HG02840 (cell line): ENCODE measurements around the gene MYO5B.
"Not testable (repeated sequence)": the region's sequence is repeated elsewhere in the genome, so short reads cannot be mapped to it uniquely, and the experiment has no call there.

Experiments
- ATAC-seq: cut with Tn5 transposase; IDR thresholded peaks from one replicate; pipeline ENCODE4 v1.9.1; 2021; ENCODE audit warnings: mild to moderate bottlenecking, moderate library complexity, moderate number of reproducible peaks; ENCODE audit not compliant: unreplicated experiment, low FRiP score

MYO5B gene

GRCh38 chr18:50194631-50195532, at the start of gene MYO5B:
TSS of gene MYO5B (minus strand) at chr18:50195147. CDS start at chr18:50194793, 354 bp downstream.
- ATAC-seq, result no peak

DNA sequence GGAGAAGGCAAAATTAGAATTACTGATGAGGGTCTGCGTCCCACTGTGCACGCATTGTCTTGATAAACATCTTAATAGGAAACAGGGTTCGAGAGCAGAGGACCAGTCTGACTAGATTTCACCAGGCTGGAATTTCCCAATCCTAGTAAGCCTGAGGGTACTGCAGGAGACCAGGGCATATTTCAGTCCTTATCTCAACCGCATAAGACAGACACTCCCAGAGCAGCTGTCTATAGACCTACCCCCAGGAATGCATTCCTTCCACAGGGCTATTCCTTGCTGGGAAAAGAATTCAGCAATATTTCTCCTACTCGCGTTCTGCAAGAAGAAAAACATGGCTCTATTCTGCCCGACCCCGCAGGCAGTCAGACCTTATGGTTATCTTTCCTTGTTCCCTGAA, 46.8 kb upstream of the MYO5B start:
- not testable (repeated sequence) for ATAC-seq

- ATAC-seq, result no peak
Observed at GRCh38 chr18:50240080-50240563, 45.2 kb upstream of the MYO5B start.

DNA sequence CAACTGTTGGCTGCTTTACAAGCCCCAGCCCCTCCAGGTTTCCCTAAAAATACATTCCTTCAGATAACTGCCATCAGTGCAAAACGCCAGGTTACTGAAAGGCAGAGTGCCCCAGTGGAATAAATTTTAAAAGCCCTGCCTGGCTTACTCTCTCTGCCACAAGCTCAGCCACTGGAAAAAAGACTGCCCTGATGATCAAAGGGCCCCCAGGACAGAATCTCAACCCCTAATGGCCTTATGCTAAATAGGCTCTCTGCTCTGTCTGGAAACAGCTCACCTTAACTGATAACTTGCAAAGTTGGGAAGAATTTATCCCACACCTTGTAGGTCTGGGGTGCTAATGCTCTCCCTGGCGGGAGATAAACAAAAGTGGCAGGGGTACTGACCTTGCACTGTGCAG, 37.5 kb upstream of the MYO5B start:
- ATAC-seq, result no peak

DNA sequence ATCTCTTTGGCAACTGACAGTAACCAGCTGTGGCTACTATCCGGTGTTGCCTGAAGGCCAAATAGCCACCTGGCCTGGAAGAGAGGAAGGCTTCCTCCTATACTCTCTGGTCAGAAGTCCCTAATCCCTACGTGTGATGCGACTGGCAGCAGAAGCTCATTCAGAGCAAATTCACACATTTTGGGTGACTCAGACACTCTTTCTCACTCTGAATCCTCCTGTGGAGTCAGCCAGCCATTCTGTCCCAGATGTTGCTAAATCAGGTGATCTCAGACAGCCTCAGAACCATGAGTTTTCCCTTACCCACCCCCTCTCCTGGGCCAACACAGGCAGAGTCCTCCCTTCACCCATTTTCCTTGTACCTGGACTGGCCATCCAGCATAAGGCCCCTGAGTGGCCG, 36.7 kb upstream of the MYO5B start:
- ATAC-seq, result no peak

DNA sequence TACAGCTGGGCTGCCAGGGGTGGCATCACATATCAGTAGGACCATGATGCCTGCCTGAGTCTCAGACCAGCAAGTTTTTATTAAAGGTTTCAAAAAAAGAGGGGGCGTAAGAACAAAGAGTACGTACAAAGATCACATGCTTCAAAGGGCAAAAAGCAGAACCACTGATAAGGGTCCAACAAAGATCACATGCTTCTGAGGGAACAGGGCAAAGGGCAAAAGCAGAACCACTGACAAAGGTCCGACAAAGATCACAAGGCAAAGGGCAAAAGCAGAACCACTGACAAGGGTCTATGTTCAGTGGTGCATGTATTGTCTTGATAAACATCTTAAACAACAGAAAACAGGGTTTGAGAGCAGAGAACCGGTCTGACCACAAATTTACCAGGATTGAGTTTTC, 25.3 kb upstream of the MYO5B start:
- not testable (repeated sequence) for ATAC-seq

DNA sequence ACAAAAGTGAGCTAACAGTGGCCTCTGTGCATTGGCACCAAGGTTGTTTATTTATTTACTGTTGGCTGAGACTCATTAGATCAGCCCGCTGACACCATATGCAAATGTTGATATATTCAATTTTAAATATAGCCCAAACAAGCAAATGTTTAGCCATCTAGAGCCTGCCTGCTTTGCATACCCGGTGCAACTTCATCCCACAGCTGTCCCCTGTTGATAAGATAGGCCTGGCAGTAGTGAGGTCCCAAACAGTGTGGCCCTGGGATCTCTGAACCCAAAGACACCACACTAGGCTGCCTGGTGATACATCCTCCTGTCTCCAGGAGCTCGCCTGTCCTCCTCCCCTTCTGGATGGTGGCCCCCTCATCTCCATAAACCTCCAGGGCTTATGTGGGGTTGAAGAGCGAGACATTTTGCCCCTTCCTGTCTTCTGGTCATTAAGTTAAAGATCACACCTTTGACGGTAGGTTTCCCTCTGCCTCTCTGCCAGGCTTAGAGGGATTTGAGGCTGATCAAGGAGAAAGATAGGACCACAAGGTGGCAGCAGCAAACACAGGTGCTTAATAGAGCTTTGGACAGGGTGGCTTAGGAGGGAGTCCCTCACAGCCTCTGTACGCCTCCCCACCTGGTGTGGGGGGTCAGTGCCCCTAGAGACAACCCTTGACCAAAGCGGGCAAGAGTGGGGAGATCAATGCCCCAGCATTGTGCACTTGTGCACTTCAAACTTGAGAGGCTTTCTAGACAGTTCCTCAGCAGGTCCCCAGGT, 23.7 kb upstream of the MYO5B start:
- peak; percentile 63 for ATAC-seq

- no peak for ATAC-seq
Observed at GRCh38 chr18:50209311-50209710, 14.4 kb upstream of the MYO5B start.

GRCh38 chr18:50207722-50208121, 12.8 kb upstream of the MYO5B start:
- no peak for ATAC-seq

DNA sequence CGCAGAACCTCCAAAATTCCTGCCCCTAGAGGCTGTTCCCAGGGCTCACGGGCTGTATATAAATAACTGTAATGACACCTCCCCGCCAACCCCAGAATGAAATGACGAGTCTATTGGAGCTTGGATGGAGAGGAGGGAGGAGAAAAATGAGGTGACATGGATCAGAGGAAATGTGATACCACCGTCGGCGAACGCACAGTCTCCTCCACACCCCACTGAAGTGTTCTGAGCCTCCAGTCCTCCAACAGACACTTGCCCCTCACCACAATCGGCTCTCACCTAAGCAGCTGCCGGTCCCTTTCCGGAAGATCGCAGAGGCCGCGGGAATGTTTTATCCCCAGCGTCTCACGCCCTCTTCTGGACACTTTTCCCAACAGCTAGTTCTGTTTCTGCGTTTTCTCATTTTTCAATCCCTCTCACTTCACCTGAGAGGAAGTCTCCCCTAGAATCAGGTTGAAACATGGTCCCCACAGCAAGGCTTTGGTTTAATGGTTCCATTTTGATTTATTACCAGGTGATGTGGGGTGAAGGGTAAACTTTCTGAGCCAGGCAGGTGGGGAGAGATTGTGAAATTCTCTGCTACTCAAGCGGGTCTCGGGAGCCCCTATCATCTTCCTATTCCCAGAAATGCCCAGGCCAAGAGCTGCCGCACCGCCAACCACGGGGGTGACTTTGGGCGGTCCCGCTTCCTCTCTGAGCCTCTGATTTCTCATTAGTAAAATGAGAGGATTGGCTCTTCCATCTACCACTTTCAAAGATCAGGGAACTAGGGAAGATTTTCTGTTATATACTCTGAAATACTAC, 9.1 kb upstream of the MYO5B start:
- ATAC-seq, result no peak

- ATAC-seq, result no peak
Observed at GRCh38 chr18:50201476-50202018, 6.6 kb upstream of the MYO5B start.

GRCh38 chr18:50199921-50200320, 5.0 kb upstream of the MYO5B start:
- ATAC-seq, result no peak

DNA sequence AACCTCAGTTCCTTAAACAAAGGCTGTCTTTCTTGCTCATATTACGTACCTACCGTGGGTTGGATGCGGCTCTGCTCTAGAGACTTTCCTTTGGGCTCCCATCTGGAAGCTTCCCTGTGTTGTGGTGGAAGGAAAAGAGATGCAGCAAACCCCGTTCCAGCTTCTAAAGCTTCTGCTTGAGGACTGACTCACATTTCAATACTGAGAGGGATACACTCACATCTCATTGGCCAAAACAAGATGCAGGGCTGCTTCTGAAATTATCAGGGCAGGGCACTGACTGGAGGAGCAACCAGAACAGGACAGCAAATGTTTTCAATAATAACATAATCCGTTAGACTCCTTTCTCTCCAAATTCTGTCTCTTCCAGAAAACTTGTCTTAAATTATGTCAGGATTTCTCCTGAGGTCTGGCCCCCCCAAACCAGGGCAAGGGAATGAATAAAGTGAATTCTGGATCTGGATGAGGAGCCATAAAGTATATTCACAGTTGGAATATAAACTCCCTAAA, 4.5 kb upstream of the MYO5B start:
- no peak for ATAC-seq

DNA sequence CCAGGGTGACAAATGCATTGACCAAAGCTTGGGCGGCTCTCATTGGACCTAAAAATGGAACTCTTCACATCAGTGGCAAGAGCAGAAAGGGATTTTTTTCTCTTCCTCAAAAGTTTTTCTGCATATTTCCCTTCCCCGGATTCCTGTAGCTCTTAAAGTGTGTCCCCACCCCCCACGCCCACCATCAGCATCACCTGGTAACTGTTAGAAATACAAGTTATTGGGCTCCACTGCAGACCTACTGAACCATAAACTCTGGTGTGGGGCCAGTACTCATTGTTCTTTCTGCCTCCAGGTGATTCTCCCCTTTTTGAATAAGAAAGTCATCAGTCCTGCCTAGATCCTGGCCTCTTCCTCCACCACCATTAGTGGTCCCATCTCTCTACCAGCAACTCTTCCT, 1.3 kb upstream of the MYO5B start:
- ATAC-seq, result no peak

- ATAC-seq, result no peak
Observed at GRCh38 chr18:50195689-50196088, 742 bp upstream of the MYO5B start.

DNA sequence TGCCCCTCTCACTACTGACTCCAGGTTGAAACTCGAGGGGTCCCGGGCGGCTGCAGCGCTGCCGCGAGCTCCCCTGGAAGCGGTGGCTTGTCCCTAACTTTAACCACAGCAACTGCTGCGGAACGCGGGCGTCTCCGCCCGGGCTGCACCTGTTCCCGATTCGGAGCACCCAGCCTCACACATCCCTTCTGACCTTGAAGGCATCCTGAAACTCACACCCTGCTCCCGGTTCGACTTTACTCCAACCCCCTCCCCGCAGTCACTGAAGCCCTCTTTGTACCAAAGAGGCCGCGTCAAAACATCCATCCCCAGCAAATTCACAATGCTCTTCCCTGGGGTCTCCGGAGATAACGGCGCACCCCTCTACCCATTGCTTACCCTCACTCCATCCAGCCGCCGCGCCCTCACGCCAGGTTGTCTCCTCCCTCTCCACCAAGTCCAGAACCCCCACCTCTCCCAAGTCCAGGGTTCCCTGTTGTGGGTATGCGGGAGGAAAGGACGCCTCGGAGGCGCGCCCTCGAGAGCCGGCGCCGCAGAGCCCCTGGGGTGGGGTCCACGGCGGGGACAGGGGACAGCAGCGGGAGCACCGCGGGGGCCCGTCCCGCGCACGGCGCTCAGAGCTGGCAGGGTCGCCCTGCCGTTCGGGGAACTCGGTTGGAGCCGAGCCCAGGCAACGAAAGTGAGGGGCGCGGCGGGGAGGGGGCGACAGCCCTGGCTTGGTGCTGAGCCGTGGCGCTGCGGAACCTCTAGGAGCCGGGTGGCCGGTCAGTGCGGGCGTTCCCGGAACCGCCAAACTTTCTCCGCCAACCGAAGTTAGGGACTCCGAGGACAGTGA, 934 bp downstream of the MYO5B start:
- ATAC-seq, result no peak

- no peak for ATAC-seq
Observed at GRCh38 chr18:50192995-50193795, 1.8 kb downstream of the MYO5B start.

DNA sequence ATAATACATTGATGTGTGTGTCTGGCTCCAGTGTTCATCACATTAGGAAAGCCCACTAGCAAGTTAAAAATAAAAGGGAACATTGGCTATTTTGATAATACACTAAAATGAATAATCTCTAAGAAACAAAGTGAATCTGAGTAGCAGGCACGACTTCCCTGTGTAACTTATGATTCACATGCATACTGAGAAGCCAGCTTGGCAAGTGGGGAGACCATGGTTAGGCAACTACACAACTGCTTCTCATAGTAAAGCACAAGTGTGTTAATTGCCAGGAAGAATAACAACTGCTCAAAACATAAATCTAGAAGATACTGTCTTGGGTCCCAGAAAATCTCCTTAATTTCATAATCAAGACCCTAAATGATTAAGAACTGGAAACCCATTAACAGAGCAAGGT, 4.0 kb downstream of the MYO5B start:
- ATAC-seq, result no peak
